KMS-11 (cell line): ENCODE measurements around the gene CFAP251.

Source experiments
- H2AFZ ChIP-seq: fragments of 200-600 bp; sonication (generic); 2 replicates; pipeline ENCODE4 v1.6.1; 2016; ENCODE audit warnings: antibody characterized with exemption, mixed run types, low read depth
- H3K27ac ChIP-seq: fragments of 200-600 bp; sonication (generic); 2 replicates; pipeline ENCODE4 v1.6.1; 2016; ENCODE audit warnings: mild to moderate bottlenecking, mixed run types
- H3K27me3 ChIP-seq: fragments of 200-600 bp; sonication (generic); 2 replicates; pipeline ENCODE4 v1.6.1; 2017; ENCODE audit warnings: mild to moderate bottlenecking, low read depth, mixed run types, moderate library complexity; ENCODE audit not compliant: insufficient read depth
- H3K36me3 ChIP-seq: fragments of 200-600 bp; sonication (generic); 2 replicates; pipeline ENCODE4 v1.6.1; 2017; ENCODE audit warnings: mild to moderate bottlenecking, mixed run types; ENCODE audit not compliant: insufficient read depth
- H3K4me1 ChIP-seq: fragments of 200-600 bp; sonication (generic); 2 replicates; pipeline ENCODE4 v1.6.1; 2016; ENCODE audit warnings: mild to moderate bottlenecking, low read depth, mixed run types; ENCODE audit not compliant: poor library complexity, severe bottlenecking
- H3K4me2 ChIP-seq: fragments of 200-600 bp; sonication (generic); 2 replicates; pipeline ENCODE4 v1.7.0; 2016; ENCODE audit warnings: mild to moderate bottlenecking, mixed run types
- H3K4me3 ChIP-seq: fragments of 200-600 bp; sonication (generic); IDR thresholded peaks from 2 replicates; pipeline ENCODE4 v1.6.1; 2017; ENCODE audit warnings: low read depth, low read length, mixed read lengths; ENCODE audit not compliant: insufficient read depth
- H3K79me2 ChIP-seq: fragments of 200-600 bp; sonication (generic); 2 replicates; pipeline ENCODE4 v1.6.1; 2016; ENCODE audit warnings: low read depth, mixed run types; ENCODE audit not compliant: insufficient read depth
- H3K9ac ChIP-seq: fragments of 200-600 bp; sonication (generic); 2 replicates; pipeline ENCODE4 v1.6.1; 2016; ENCODE audit warnings: mild to moderate bottlenecking, mixed run types
- H4K20me1 ChIP-seq: fragments of 200-600 bp; sonication (generic); 2 replicates; pipeline ENCODE4 v1.6.1; 2016; ENCODE audit warnings: mild to moderate bottlenecking, mixed run types; ENCODE audit not compliant: insufficient read depth
- CTCF ChIP-seq: fragments of 200-600 bp; sonication (generic); conservative IDR thresholded peaks from 2 replicates; pipeline ENCODE4 v1.6.1; 2017; ENCODE audit warnings: low read depth, mild to moderate bottlenecking, antibody characterized with exemption, low read length, moderate library complexity, mixed read lengths

CFAP251 gene

GRCh38 chr12:121899590-121899989, 18.8 kb upstream of the CFAP251 start:
- H3K4me1 ChIP-seq, result peaks cover 1% of the 10 kb centered on the region
- no peak overlapping the region for H3K9ac ChIP-seq
- no peaks in the 10 kb centered on the region for H3K79me2 ChIP-seq
- H3K36me3 ChIP-seq, result no peaks in the 10 kb centered on the region
- H4K20me1 ChIP-seq, result no peaks in the 10 kb centered on the region
- H3K4me2 ChIP-seq, result no peak overlapping the region
- no peaks in the 10 kb centered on the region for H3K27me3 ChIP-seq
- no peak overlapping the region for H3K4me3 ChIP-seq
- no peak for TF ChIP-seq CTCF
- H2AFZ ChIP-seq, result no peak overlapping the region
- no peak overlapping the region for H3K27ac ChIP-seq

- Histone ChIP-seq H3K4me2 (no peak overlapping the region), H3K4me1 (no peaks in the 10 kb centered on the region), H2AFZ (no peak overlapping the region), H3K79me2 (no peaks in the 10 kb centered on the region), H4K20me1 (no peaks in the 10 kb centered on the region), H3K9ac (no peak overlapping the region), H3K27ac (no peak overlapping the region), H3K36me3 (no peaks in the 10 kb centered on the region), H3K4me3 (no peak overlapping the region), H3K27me3 (no peaks in the 10 kb centered on the region)
- TF ChIP-seq CTCF, result no peak
These were observed 15.2 kb upstream of the CFAP251 start for GRCh38 chr12:121903202-121903601.

GRCh38 chr12:121905746-121906145, 12.6 kb upstream of the CFAP251 start:
- H3K9ac ChIP-seq, result no peak overlapping the region
- H3K36me3 ChIP-seq, result no peaks in the 10 kb centered on the region
- H4K20me1 ChIP-seq, result no peaks in the 10 kb centered on the region
- no peak for TF ChIP-seq CTCF
- no peaks in the 10 kb centered on the region for H3K4me1 ChIP-seq
- H3K79me2 ChIP-seq, result no peaks in the 10 kb centered on the region
- H2AFZ ChIP-seq, result no peak overlapping the region
- H3K4me2 ChIP-seq, result no peak overlapping the region
- no peak overlapping the region for H3K27ac ChIP-seq
- no peak overlapping the region for H3K4me3 ChIP-seq
- H3K27me3 ChIP-seq, result no peaks in the 10 kb centered on the region

GRCh38 chr12:121908702-121909101, 9.7 kb upstream of the CFAP251 start:
- Histone ChIP-seq H3K4me1 (peaks cover 5% of the 10 kb centered on the region), H2AFZ (no peak overlapping the region), H3K4me3 (no peak overlapping the region), H3K79me2 (no peaks in the 10 kb centered on the region), H3K9ac (no peak overlapping the region), H4K20me1 (no peaks in the 10 kb centered on the region), H3K36me3 (no peaks in the 10 kb centered on the region), H3K27me3 (no peaks in the 10 kb centered on the region), H3K27ac (no peak overlapping the region), H3K4me2 (no peak overlapping the region)
- no peak for TF ChIP-seq CTCF
